Activated T-cell treated with anti-CD3 and anti-CD28 coated beads, Interleukin-2, amount 50 U/mL, for 4 hours (primary cell): ENCODE results near the gene GJA9. TPM values are rescaled to one million over a fixed set of nuclear protein-coding genes. Genes with fewer than 3 reads are reported as not detected.

Experiments used
- ATAC-seq, 2 donors: fragments of 200-7000 bp; cut with Tn5 transposase; one replicate each; pipeline ENCODE4 v1.10.0; 2021
- DNase-seq: peaks from one replicate; pipeline ENCODE4 v3.0.0-alpha.2; 2020
- H3K27me3 Mint-ChIP-seq: one replicate; pipeline ENCODE4 v1.8.0; 2021; ENCODE audit warnings: low read depth, mixed read lengths
- H3K36me3 Mint-ChIP-seq: one replicate; pipeline ENCODE4 v1.8.0; 2022; ENCODE audit warnings: mixed read lengths; ENCODE audit not compliant: insufficient read depth
- H3K4me1 Mint-ChIP-seq: one replicate; pipeline ENCODE4 v1.8.0; 2021; ENCODE audit warnings: low read depth, mixed read lengths
- H3K4me3 Mint-ChIP-seq: one replicate; pipeline ENCODE4 v1.8.0; 2021; ENCODE audit warnings: mild to moderate bottlenecking, moderate library complexity, mixed read lengths
- H3K9me3 Mint-ChIP-seq: one replicate; pipeline ENCODE4 v1.8.0; 2021; ENCODE audit warnings: mixed read lengths
- total RNA-seq, 3 donors: library from RNA; stranded (reverse); gene quantifications; one replicate each; pipeline ENCODE4 v1.2.1, GENCODE V29; 2021

Gene GJA9
- total RNA-seq, 3 donors from 2014 or later, result not detected

GRCh38 chr1:38831731-38832369, 49.5 kb downstream of the GJA9 start:
- DNase-seq (no peak), ATAC-seq (no peak)
- Mint-ChIP-seq H3K4me3 (no peak overlapping the region), H3K27me3 (peaks cover 23% of the 10 kb centered on the region), H3K36me3 (no peaks in the 10 kb centered on the region), H3K4me1 (no peaks in the 10 kb centered on the region), H3K9me3 (no peaks in the 10 kb centered on the region)

DNA sequence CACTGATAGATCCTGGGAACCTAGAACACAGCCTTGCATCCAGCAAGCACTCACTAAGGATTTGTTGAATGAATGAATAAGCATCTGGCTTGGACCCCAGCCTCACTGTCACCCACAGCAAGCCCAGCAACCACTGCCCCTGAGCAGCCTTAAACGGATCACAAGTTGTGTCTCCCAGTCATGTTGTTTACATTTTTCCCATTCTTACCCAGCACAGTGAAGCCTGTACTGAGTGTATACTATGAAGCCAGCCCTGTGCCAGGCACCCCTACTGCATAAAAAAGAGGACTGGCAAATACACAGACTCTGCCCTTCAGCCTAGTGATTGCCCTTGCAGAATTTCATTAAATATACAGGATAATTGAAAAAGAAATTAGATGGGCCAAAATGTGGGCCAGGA, 52.0 kb downstream of the GJA9 start:
- H3K27me3 Mint-ChIP-seq, result peaks cover 35% of the 10 kb centered on the region
- no peaks in the 10 kb centered on the region for H3K9me3 Mint-ChIP-seq
- H3K4me3 Mint-ChIP-seq, result no peak overlapping the region
- ATAC-seq, result no peak
- H3K36me3 Mint-ChIP-seq, result no peaks in the 10 kb centered on the region
- DNase-seq, result no peak
- no peaks in the 10 kb centered on the region for H3K4me1 Mint-ChIP-seq

- no peaks in the 10 kb centered on the region for H3K36me3 Mint-ChIP-seq
- H3K9me3 Mint-ChIP-seq, result no peaks in the 10 kb centered on the region
- no peak for ATAC-seq
- no peaks in the 10 kb centered on the region for H3K4me1 Mint-ChIP-seq
- peaks cover 43% of the 10 kb centered on the region for H3K27me3 Mint-ChIP-seq
- DNase-seq, result no peak
- no peak overlapping the region for H3K4me3 Mint-ChIP-seq
Observed at GRCh38 chr1:38827318-38827717, 54.1 kb downstream of the GJA9 start.

- Mint-ChIP-seq H3K4me3 (no peak overlapping the region), H3K27me3 (peaks cover 43% of the 10 kb centered on the region), H3K4me1 (no peaks in the 10 kb centered on the region), H3K9me3 (no peaks in the 10 kb centered on the region), H3K36me3 (no peaks in the 10 kb centered on the region)
- DNase-seq, result no peak
- ATAC-seq, result no peak
Observed at GRCh38 chr1:38826886-38827285, 54.5 kb downstream of the GJA9 start.

DNA sequence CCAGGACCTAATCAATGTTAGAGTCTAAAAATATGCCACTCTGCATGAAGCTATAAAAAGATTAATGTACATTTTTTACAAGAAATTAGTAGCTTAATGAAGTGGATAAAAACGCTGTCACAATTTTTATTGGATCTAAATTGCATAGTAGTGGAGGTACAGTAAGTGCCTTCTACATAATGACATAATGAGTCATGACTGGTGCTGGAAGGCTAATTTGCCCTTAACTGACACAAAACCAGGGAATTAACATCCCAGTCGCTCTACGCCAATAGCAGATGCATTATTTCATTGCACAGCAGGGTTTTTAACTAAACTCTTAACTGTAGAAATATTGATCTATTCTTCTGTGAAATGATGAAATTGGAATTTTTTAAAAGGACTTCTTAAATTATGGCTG, 55.1 kb downstream of the GJA9 start:
- Mint-ChIP-seq H3K9me3 (no peaks in the 10 kb centered on the region), H3K27me3 (peaks cover 48% of the 10 kb centered on the region), H3K36me3 (no peaks in the 10 kb centered on the region), H3K4me3 (no peak overlapping the region), H3K4me1 (no peaks in the 10 kb centered on the region)
- DNase-seq, result no peak
- ATAC-seq, result no peak

Other genes with a start within 250 kb of the GJA9 start
- 10 to 100 TPM; 12.4 to 20.2 (median 16.5) TPM for gene RRAGC, start 21.8 kb downstream of the GJA9 start, total RNA-seq
- gene MYCBP, start 8.2 kb downstream of the GJA9 start, total RNA-seq, result 10 to 100 TPM; 38.0 to 50.3 (median 48.9) TPM
- gene RHBDL2, start 60.2 kb upstream of the GJA9 start, total RNA-seq, result not detected
- 100 to 1,000 TPM in 1 of 3 donors, 10 to 100 TPM in 2; 89.5 to 108 (median 97.3) TPM for gene AKIRIN1, start 109.7 kb upstream of the GJA9 start, total RNA-seq
- 100 to 1,000 TPM; 161 to 226 (median 205) TPM for gene NDUFS5, start 144.8 kb upstream of the GJA9 start, total RNA-seq